Retinal pigment epithelial cell (primary cell): ENCODE data around the gene MARS1.

Experiments
- DNase-seq: peaks from one replicate; pipeline ENCODE4 v3.0.0-alpha.2; 2010; ENCODE audit warnings: low read depth
- H3K4me3 ChIP-seq: 2 replicates; pipeline ENCODE4 v1.5.1; 2011; ENCODE audit warnings: mild to moderate bottlenecking, low read length, control low read depth, moderate library complexity
- CTCF ChIP-seq: conservative IDR thresholded peaks from 2 replicates; pipeline ENCODE4 v1.5.1; 2011; ENCODE audit warnings: low read depth, low read length, control low read depth, inconsistent platforms

The MARS1 gene

DNA sequence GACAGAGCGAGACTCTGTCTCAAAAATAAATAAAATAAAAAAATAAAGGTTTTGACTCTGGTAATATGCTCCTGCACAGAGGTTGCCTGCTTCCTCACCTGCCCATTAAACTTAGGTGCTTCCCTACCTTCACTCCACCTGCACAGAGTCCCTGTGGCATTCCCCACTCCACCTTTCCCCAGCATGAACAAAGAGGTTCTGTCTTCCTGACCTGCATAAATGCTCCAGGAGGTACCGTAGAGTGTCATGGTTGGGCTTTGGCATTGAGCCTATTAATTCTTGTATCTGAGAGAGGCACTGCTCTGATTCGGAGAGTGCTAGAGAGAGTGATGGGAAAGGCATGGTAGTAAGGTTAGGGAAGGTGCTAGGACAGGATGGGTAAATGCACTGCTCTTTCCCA lies 14.5 kb upstream of the MARS1 start:
- TF ChIP-seq CTCF, result no peak
- no peak overlapping the region for H3K4me3 ChIP-seq
- DNase-seq, result no peak

GRCh38 chr12:57473886-57474285 lies 14.0 kb upstream of the MARS1 start:
- H3K4me3 ChIP-seq, result no peak overlapping the region
- DNase-seq, result no peak
- TF ChIP-seq CTCF, result no peak

- DNase-seq, result no peak
- no peak for TF ChIP-seq CTCF
- no peak overlapping the region for H3K4me3 ChIP-seq
Measured at GRCh38 chr12:57474430-57474829, 13.4 kb upstream of the MARS1 start.

GRCh38 chr12:57474862-57475261 lies 13.0 kb upstream of the MARS1 start:
- no peak for DNase-seq
- no peak overlapping the region for H3K4me3 ChIP-seq
- TF ChIP-seq CTCF, result no peak

- peak overlapping the region; percentile 36 for H3K4me3 ChIP-seq
- TF ChIP-seq CTCF, result no peak
- DNase-seq, result peak; percentile 40
Measured at GRCh38 chr12:57475271-57476161, 12.4 kb upstream of the MARS1 start.

GRCh38 chr12:57476162-57476992 lies 11.5 kb upstream of the MARS1 start:
- peak; percentile 40 for TF ChIP-seq CTCF
- H3K4me3 ChIP-seq, result peak overlapping the region; percentile 25
- DNase-seq, result no peak
